Gastrocnemius medialis (tissue), 4 donors: Measurements from ENCODE around the gene FAM210A.

Source experiments
- CTCF ChIP-seq, 5 experiments: fragments of 450-650 bp in 3 of 5; fragments of 200-600 bp in 2 of 5; sonication (generic) in 2 of 5; IDR thresholded peaks in 4 of 5; conservative IDR thresholded peaks in 1 of 5; 1 replicate in 4 of 5; 2 replicates in 1 of 5; pipeline ENCODE4 v1.5.1; 2016 to 2019; ENCODE audit warnings: antibody characterized with exemption in 5 of 5, mild to moderate bottlenecking in 3 of 5, moderate library complexity in 3 of 5
- POLR2A ChIP-seq, 2 donors: fragments of 450-650 bp; IDR thresholded peaks; one replicate each; pipeline ENCODE4 v1.6.1; 2017; ENCODE audit warnings: antibody characterized with exemption in 2 of 2, mild to moderate bottlenecking in 2 of 2, moderate library complexity in 2 of 2

GRCh38 chr18:13623348-13623747 lies 103.0 kb downstream of the FAM210A start:
- TF ChIP-seq CTCF (IDR thresholded peaks at IDR 0.05 in 4 of 5, conservative IDR thresholded peaks at IDR 0.05 in 1 of 5) (no peak), POLR2A (IDR thresholded peaks at IDR 0.05) (no peak)
